ENCODE results near the gene CCDC3. TPM values are rescaled to one million over a fixed set of nuclear protein-coding genes. Genes with fewer than 3 reads are reported as not detected.

CCDC3 gene
- total RNA-seq, 1 donor from 2014 or later: 13.0 TPM

DNA sequence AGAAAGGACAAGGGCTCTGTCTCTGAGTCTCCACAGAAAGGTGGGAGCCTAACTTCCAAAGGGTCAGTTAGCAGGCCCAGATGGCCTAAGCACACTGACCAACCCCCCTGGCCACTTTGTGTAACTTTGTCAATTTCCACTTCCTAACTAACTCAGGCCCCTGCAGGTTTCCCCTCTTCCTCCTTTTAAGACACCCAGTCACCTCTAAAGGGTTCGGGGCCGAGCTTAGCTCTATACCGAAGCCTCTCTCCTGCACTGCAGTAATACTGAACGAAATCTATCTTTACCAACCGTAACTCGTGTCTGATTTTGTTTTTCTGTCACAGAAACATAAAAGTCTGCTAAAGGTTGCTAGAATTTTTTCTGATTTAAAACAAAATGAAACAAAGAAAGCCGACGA lies 44.4 kb downstream of the CCDC3 start:
- no peak overlapping the region for H3K27ac ChIP-seq (ENCODE audit: low read depth, low read length)
- no peaks in the 10 kb centered on the region for H3K36me3 ChIP-seq (ENCODE audit: control insufficient read depth in 3 of 3, insufficient read depth in 3 of 3, low read length in 3 of 3)
- H3K4me1 ChIP-seq (ENCODE audit: control insufficient read depth in 3 of 3, insufficient read depth in 3 of 3, low read length in 3 of 3): peaks cover 9 to 16% (median 11%) of the 10 kb centered on the region in 3 donors
- no peak overlapping the region for H3K9ac ChIP-seq (ENCODE audit: low read depth in 1 of 3, low read length in 3 of 3)
- H3K9me3 ChIP-seq (ENCODE audit: control insufficient read depth in 3 of 3, low read length in 3 of 3): no peaks in the 10 kb centered on the region
- peaks cover 0 to 3% (median 0%) of the 10 kb centered on the region in 3 donors for H3K27me3 ChIP-seq (ENCODE audit: control insufficient read depth in 3 of 3, insufficient read depth in 3 of 3, low read length in 3 of 3)
- H3K4me3 ChIP-seq (ENCODE audit: low read length in 3 of 3): no peak overlapping the region

- Histone ChIP-seq H3K9me3 (ENCODE audit: control insufficient read depth in 3 of 3, low read length in 3 of 3) (no peaks in the 10 kb centered on the region), H3K9ac (ENCODE audit: low read depth in 1 of 3, low read length in 3 of 3) (no peak overlapping the region)
These were observed 46.6 kb downstream of the CCDC3 start for GRCh38 chr10:12954866-12955265.

DNA sequence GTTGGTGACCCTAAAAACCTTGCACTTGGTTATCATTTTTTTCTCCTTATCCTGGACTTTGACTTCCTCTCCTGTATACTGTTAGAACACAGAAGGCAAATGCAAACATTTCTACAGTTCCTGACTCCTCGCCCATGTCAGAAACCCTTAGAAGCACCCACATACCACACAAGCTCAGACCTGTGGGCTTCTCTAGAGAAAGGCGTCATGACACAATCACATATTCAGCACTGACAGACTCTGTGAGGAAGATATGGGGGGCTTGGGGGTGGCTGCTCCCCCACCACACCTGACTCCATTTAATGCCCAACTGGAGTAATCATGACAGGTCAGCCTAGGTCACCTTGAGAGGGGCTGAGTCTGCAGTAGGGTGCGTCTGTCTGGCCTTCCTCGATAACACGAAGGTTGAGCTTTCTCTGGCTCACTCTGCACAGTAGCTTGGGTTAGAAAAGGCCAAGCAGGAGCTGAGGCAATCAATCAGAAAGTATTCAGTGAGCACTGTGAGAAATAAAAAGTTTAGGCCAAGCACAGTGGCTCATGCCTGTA lies 50.9 kb downstream of the CCDC3 start:
- Histone ChIP-seq H3K27ac (ENCODE audit: low read depth, low read length) (no peak overlapping the region), H3K9ac (ENCODE audit: low read depth in 1 of 3, low read length in 3 of 3) (no peak overlapping the region), H3K27me3 (ENCODE audit: control insufficient read depth in 3 of 3, insufficient read depth in 3 of 3, low read length in 3 of 3) (no peaks in the 10 kb centered on the region), H3K4me3 (ENCODE audit: low read length in 3 of 3) (no peak overlapping the region), H3K4me1 (ENCODE audit: control insufficient read depth in 3 of 3, insufficient read depth in 3 of 3, low read length in 3 of 3) (peaks cover 0 to 3% (median 0%) of the 10 kb centered on the region in 3 donors), H3K9me3 (ENCODE audit: control insufficient read depth in 3 of 3, low read length in 3 of 3) (no peaks in the 10 kb centered on the region), H3K36me3 (ENCODE audit: control insufficient read depth in 3 of 3, insufficient read depth in 3 of 3, low read length in 3 of 3) (no peaks in the 10 kb centered on the region)

More at GRCh38 chr10:12954866-12955265, 46.6 kb downstream of the CCDC3 start:
- no peak overlapping the region for H3K4me3 ChIP-seq (ENCODE audit: low read length in 3 of 3)
- no peaks in the 10 kb centered on the region for H3K27me3 ChIP-seq (ENCODE audit: control insufficient read depth in 3 of 3, insufficient read depth in 3 of 3, low read length in 3 of 3)
- H3K27ac ChIP-seq (ENCODE audit: low read depth, low read length): no peak overlapping the region
- peaks cover 0 to 5% (median 1%) of the 10 kb centered on the region in 3 donors for H3K4me1 ChIP-seq (ENCODE audit: control insufficient read depth in 3 of 3, insufficient read depth in 3 of 3, low read length in 3 of 3)
- H3K36me3 ChIP-seq (ENCODE audit: control insufficient read depth in 3 of 3, insufficient read depth in 3 of 3, low read length in 3 of 3): no peaks in the 10 kb centered on the region

DNA sequence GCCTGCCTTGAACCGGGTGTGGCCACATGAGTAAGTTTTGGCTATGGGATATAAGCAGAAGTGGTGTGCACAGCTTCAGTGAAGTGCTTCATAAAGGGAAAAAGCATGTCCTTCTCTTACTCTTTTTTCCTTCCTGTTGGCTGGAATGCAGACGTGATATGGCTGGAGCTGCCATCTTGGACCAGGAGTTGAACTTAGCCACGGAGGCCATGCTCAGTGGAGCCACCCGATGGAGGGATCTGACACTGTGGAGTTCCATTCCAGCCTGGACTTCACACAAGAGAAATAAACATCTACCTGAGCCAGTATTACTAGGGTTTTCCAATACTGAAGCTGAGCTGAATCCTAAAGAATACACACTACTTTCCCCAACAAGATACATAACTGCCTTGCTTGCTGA lies 52.3 kb downstream of the CCDC3 start:
- Histone ChIP-seq H3K4me1 (ENCODE audit: control insufficient read depth in 3 of 3, insufficient read depth in 3 of 3, low read length in 3 of 3) (no peaks in the 10 kb centered on the region), H3K27me3 (ENCODE audit: control insufficient read depth in 3 of 3, insufficient read depth in 3 of 3, low read length in 3 of 3) (no peaks in the 10 kb centered on the region), H3K27ac (ENCODE audit: low read depth, low read length) (no peak overlapping the region), H3K9me3 (ENCODE audit: control insufficient read depth in 3 of 3, low read length in 3 of 3) (no peaks in the 10 kb centered on the region), H3K36me3 (ENCODE audit: control insufficient read depth in 3 of 3, insufficient read depth in 3 of 3, low read length in 3 of 3) (no peaks in the 10 kb centered on the region), H3K9ac (ENCODE audit: low read depth in 1 of 3, low read length in 3 of 3) (no peak overlapping the region), H3K4me3 (ENCODE audit: low read length in 3 of 3) (no peak overlapping the region)

DNA sequence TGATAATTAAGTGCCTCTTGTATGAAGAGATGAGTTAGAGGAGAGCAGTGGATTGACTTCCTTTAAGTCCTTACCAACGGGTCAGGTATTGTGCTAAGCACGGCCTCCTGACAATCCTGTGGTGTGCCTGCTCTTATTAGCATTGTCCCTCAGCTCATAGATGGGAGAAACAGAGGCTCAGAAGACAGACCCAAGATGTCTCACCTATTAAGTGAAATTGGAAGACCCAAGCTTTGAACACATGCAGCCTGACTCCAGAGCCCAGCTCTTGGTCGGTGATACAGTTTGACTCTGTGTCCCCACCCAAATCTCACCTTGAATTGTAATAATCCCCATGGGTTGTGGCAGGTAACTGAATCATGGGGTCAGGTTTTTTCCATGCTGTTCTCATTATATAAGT lies 53.8 kb downstream of the CCDC3 start:
- Histone ChIP-seq H3K27me3 (ENCODE audit: control insufficient read depth in 3 of 3, insufficient read depth in 3 of 3, low read length in 3 of 3) (no peaks in the 10 kb centered on the region), H3K9me3 (ENCODE audit: control insufficient read depth in 3 of 3, low read length in 3 of 3) (no peaks in the 10 kb centered on the region), H3K4me3 (ENCODE audit: low read length in 3 of 3) (no peak overlapping the region), H3K36me3 (ENCODE audit: control insufficient read depth in 3 of 3, insufficient read depth in 3 of 3, low read length in 3 of 3) (no peaks in the 10 kb centered on the region), H3K4me1 (ENCODE audit: control insufficient read depth in 3 of 3, insufficient read depth in 3 of 3, low read length in 3 of 3) (no peaks in the 10 kb centered on the region), H3K9ac (ENCODE audit: low read depth in 1 of 3, low read length in 3 of 3) (no peak overlapping the region), H3K27ac (ENCODE audit: low read depth, low read length) (no peak overlapping the region)

DNA sequence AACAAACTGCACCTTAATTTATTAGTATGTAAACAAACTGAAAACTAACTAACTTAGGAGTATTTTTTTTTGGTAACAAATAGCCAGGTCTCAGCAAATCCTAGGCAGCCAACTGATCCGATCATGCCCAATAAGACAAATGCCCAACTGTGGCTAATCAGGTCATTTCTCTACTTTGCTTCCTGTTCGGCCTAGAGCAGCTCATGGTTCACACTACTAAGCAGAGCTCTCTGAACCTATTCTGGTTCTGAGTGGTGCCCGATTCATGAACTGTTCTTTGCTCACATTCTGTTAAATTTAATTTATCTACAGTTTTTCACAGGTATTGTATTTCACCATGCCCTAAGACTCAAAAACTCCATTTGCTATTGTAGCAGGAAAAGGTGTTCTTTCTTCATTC lies 55.1 kb downstream of the CCDC3 start:
- H3K4me3 ChIP-seq (ENCODE audit: low read length in 3 of 3): no peak overlapping the region
- H3K9ac ChIP-seq (ENCODE audit: low read depth in 1 of 3, low read length in 3 of 3): no peak overlapping the region
- H3K4me1 ChIP-seq (ENCODE audit: control insufficient read depth in 3 of 3, insufficient read depth in 3 of 3, low read length in 3 of 3): no peaks in the 10 kb centered on the region
- H3K27ac ChIP-seq (ENCODE audit: low read depth, low read length): no peak overlapping the region
- no peaks in the 10 kb centered on the region for H3K36me3 ChIP-seq (ENCODE audit: control insufficient read depth in 3 of 3, insufficient read depth in 3 of 3, low read length in 3 of 3)
- no peaks in the 10 kb centered on the region for H3K27me3 ChIP-seq (ENCODE audit: control insufficient read depth in 3 of 3, insufficient read depth in 3 of 3, low read length in 3 of 3)
- no peaks in the 10 kb centered on the region for H3K9me3 ChIP-seq (ENCODE audit: control insufficient read depth in 3 of 3, low read length in 3 of 3)

GRCh38 chr10:12945690-12946359 lies 55.7 kb downstream of the CCDC3 start:
- H3K36me3 ChIP-seq (ENCODE audit: control insufficient read depth in 3 of 3, insufficient read depth in 3 of 3, low read length in 3 of 3): no peaks in the 10 kb centered on the region
- no peaks in the 10 kb centered on the region for H3K9me3 ChIP-seq (ENCODE audit: control insufficient read depth in 3 of 3, low read length in 3 of 3)
- H3K4me1 ChIP-seq (ENCODE audit: control insufficient read depth in 3 of 3, insufficient read depth in 3 of 3, low read length in 3 of 3): no peaks in the 10 kb centered on the region
- H3K9ac ChIP-seq (ENCODE audit: low read depth in 1 of 3, low read length in 3 of 3): no peak overlapping the region
- no peak overlapping the region for H3K4me3 ChIP-seq (ENCODE audit: low read length in 3 of 3)
- H3K27ac ChIP-seq (ENCODE audit: low read depth, low read length): no peak overlapping the region
- no peaks in the 10 kb centered on the region for H3K27me3 ChIP-seq (ENCODE audit: control insufficient read depth in 3 of 3, insufficient read depth in 3 of 3, low read length in 3 of 3)

DNA sequence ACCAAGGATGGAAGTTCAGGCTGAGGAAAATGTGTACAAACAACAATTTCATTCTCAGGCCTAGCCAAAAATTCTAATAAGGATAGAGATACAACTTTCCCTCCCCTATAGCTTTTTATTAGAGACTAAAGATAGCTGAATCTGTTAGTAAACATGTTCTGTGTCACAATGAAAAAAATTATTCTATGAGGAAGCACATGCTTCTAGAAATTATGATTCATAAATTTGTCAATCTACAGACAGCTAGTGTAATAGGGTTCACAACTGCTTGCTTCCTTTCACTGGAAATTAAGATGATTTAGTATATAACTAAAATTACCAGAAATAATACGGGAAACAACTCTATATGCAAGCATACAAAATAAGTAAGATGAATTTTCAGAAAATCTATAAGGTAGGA lies 56.6 kb downstream of the CCDC3 start:
- Histone ChIP-seq H3K36me3 (ENCODE audit: control insufficient read depth in 3 of 3, insufficient read depth in 3 of 3, low read length in 3 of 3) (no peaks in the 10 kb centered on the region), H3K4me3 (ENCODE audit: low read length in 3 of 3) (no peak overlapping the region), H3K27ac (ENCODE audit: low read depth, low read length) (no peak overlapping the region), H3K27me3 (ENCODE audit: control insufficient read depth in 3 of 3, insufficient read depth in 3 of 3, low read length in 3 of 3) (no peaks in the 10 kb centered on the region), H3K9ac (ENCODE audit: low read depth in 1 of 3, low read length in 3 of 3) (no peak overlapping the region), H3K9me3 (ENCODE audit: control insufficient read depth in 3 of 3, low read length in 3 of 3) (no peaks in the 10 kb centered on the region), H3K4me1 (ENCODE audit: control insufficient read depth in 3 of 3, insufficient read depth in 3 of 3, low read length in 3 of 3) (no peaks in the 10 kb centered on the region)

DNA sequence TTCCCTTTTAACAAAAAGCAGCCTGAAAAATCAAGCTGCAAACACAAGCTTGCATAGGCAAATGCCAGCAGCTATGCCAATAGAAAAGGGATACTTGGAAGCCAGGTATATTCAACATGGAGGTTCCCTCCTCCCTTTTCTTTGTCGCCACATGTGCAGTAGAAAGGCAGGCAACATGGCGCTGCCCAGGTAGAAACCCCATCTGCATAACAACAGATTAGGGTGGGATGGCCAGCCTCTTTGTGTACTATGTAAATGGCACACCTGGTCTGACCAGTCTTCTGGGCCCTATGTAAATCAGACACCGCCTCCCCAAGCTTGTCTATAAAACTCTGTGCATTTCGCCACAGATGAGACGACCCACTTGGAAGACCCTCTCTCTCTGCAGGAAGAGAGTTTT lies 58.1 kb downstream of the CCDC3 start:
- no peak overlapping the region for H3K27ac ChIP-seq (ENCODE audit: low read depth, low read length)
- H3K9ac ChIP-seq (ENCODE audit: low read depth in 1 of 3, low read length in 3 of 3): no peak overlapping the region
- H3K27me3 ChIP-seq (ENCODE audit: control insufficient read depth in 3 of 3, insufficient read depth in 3 of 3, low read length in 3 of 3): no peaks in the 10 kb centered on the region
- no peaks in the 10 kb centered on the region for H3K9me3 ChIP-seq (ENCODE audit: control insufficient read depth in 3 of 3, low read length in 3 of 3)
- no peak overlapping the region for H3K4me3 ChIP-seq (ENCODE audit: low read length in 3 of 3)
- H3K36me3 ChIP-seq (ENCODE audit: control insufficient read depth in 3 of 3, insufficient read depth in 3 of 3, low read length in 3 of 3): no peaks in the 10 kb centered on the region
- H3K4me1 ChIP-seq (ENCODE audit: control insufficient read depth in 3 of 3, insufficient read depth in 3 of 3, low read length in 3 of 3): peaks cover 0 to 2% (median 0%) of the 10 kb centered on the region in 3 donors

GRCh38 chr10:12941966-12942365 lies 59.5 kb downstream of the CCDC3 start:
- Histone ChIP-seq H3K27ac (ENCODE audit: low read depth, low read length) (no peak overlapping the region), H3K9ac (ENCODE audit: low read depth in 1 of 3, low read length in 3 of 3) (no peak overlapping the region), H3K9me3 (ENCODE audit: control insufficient read depth in 3 of 3, low read length in 3 of 3) (no peaks in the 10 kb centered on the region), H3K4me3 (ENCODE audit: low read length in 3 of 3) (no peak overlapping the region), H3K4me1 (ENCODE audit: control insufficient read depth in 3 of 3, insufficient read depth in 3 of 3, low read length in 3 of 3) (peaks cover 0 to 4% (median 0%) of the 10 kb centered on the region in 3 donors), H3K27me3 (ENCODE audit: control insufficient read depth in 3 of 3, insufficient read depth in 3 of 3, low read length in 3 of 3) (no peaks in the 10 kb centered on the region), H3K36me3 (ENCODE audit: control insufficient read depth in 3 of 3, insufficient read depth in 3 of 3, low read length in 3 of 3) (peaks cover 0 to 2% (median 0%) of the 10 kb centered on the region in 3 donors)

Data from skeletal muscle tissue (tissue), 4 donors.